ENCODE measurements around the gene TRIM28. TPM values are rescaled to one million over a fixed set of nuclear protein-coding genes. Genes with fewer than 3 reads are reported as not detected.

Gene TRIM28
- 231 and 262 TPM in 2 replicates for total RNA-seq

DNA sequence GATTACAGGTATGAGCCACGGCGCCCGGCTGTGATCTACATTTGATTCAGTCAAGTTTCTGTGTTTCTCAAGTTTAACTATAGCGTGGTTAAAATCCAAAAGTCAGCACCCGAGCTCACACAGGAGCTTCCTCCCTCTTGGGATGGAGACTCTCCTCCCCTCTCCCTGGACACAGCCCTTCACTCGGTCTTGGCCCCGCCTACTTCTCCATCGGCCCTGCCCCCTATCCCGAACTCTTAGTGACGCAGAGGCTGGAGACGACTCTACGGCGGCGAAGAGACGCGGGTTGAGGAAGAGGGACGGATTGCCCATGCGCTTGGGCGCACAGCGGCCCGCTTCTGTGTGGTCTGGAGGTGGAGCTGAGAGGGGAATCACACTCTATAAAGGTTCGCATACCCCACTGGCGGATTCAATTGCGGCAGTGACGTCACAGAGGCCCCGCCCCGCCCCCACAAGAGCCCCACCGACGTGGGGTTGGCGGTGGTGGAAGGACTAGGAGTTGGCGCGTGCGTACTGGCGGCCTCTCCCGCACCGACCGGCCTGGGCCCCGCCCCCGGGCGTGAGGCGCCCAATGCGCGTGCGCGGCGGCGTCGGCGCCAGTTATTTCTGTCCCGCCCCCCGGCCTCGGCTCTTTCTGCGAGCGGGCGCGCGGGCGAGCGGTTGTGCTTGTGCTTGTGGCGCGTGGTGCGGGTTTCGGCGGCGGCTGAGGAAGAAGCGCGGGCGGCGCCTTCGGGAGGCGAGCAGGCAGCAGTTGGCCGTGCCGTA is at the start of gene TRIM28:
TRIM28 (plus strand) TSS at position 239 of the 765 bp plus-strand sequence. CDS start 694 bp downstream, outside the sequence.

DNA sequence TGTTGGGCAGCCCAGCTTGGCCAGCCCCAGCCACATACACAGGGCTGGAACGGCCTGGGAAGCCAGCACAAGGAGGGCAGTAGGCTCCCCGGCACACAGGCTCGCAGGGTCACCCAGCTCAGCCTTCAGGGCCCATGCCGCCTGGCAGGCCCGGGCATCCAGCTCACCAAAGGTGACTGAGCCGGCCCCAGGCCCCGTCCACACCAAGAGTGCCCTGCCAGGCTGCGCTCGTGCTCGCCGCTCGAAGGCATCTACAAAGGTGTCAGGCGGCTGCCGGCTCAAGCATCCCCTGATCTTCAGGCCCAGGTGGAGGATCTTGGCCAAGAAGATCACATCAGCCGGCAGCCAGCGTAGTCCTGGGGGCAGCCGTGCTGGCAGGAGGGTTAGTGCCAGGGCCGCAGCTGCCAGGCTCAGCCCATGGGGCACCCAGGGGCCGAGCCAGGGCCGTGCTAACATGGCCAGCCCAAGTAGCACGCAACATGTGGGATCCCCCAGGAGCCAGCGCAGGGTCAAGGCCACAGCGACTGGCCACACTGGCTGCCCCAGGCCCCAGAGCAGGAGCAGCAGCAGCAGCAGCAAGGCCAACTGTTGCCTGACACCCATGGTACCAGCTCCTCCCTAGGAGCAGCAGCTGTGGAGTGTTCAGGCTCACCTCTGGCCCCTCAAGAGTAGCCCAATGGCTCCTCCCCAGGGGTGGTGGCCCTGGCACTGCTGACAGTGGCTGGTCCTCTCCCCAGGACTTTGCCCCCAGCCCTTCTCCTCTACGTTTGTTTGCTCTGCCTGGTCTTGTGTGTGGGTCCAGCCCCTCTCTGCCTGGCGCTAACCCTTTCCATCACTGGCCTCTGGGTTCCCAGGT is 32.3 kb upstream of the TRIM28 start, which contains the start of gene SLC27A5:
SLC27A5 (minus strand) TSS at position 640 of the 856 bp plus-strand sequence; CDS start at position 603, 37 bp downstream.

DNA sequence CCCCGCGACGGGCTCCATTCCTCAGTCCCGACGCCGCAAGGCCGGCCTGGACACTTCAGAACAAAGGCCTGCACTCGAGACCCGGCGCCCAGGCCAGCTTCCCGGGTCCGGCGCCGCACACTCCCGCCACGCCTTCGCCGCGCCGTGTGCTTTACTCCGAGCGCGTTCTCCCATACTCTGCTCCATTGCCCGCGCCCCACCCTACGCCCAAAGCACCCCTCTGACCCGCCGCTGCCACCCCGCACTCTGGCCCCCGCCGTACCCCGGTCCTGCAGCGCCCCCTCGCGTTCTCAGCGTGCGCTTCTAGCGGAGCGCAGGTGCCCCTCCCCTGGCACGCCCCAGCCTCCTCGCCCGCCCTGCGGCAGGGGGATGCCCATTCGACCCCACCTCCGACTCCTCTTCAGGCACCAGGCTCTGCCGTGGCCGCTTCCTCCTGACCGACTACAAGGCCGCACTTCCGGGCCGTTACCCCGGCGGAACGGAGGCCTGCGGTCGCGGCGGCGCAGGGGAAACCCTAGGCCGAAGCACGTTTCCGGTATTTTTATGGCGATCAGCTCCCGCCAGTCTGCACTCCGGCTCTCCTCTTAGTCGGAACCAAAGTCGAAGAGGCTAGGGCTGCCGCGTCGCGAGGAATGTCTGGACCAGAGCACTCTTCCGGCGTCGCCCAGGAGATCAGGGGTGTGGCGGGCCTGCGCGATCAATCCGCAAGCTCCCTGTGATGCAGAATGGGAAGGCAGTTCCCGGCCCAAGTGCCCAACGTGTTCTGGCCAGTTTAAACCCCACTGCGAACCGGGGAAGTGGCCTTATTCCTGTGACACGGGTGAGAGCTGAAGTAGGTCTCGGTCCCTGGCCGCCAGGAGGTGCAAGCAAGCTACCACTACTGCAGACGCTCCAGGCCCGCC is 24.3 kb upstream of the TRIM28 start, which contains the start of gene ZBTB45:
ZBTB45 (minus strand) TSS at position 456 of the 902 bp plus-strand sequence. CDS start 2,137 bp downstream, outside the sequence.

DNA sequence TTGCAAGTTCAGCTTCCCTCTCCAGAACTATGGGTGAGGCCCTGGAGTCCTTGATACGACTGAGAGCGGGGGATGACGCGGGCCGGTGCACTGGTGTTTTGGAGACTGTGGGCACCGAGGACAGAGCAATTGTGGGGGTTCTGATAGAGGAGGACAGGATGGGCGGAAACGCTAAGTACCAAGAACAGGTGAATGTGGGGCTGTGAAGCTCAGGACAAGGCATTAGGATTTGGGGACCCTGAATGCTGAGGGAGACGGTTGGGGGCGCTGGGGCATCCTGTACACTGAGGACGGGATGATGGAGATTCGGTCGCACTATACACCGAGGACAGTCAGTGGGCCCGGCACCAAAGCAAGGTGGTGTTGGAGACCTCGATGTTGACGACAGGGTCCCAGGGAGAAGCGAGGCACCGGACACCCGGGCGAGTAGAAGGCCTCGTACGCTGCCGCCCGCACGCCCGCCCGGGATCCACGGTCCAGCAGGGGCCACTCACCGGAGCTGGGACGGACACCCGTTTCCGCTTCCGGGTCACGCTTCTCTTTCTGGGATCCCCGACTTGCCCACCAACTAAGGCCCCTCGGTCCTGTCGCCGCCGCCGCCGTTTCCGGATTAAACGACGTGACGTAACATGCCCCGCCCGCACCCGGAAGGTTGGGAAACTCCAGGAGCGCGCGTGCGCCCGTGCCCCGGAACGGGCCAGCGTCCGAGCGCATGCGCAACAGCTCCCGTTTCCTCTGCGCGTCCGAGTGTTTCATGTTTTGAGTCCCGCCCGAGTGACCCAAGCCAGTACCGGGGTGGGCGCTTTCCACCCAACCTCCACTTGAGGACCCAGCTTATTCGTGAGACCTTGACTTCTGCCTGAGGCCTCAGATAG is 10.9 kb downstream of the TRIM28 start, which contains the start of gene CHMP2A:
CHMP2A (minus strand) TSS at position 612 of the 875 bp plus-strand sequence. CDS start 893 bp downstream, outside the sequence.

DNA sequence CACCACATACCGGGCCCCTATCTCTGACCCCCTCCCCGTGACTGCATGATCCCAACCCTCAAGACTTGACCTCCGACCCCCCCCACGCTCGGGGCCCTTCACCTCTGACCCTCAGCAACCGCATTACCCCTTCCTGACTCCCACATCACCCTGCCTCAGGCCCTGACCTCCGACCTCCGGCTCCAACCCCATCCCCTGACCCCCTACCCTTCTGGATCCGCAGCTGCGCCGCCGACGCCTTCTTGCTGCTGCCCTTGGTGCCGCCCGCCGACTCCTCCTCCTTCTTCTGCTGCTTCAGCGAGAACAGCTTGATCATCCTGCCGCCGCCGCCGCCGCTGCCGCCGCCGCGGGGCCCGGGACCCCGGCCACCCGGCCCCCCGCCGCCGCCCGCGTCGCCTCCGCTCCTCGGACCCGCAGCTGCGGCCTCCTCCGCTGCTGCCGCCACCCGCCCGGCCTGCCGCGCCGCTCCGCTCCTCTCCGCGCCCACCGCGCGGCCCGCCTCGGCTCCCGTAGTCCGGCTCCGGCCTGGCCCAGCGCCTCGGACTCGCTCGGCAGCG is 14.3 kb downstream of the TRIM28 start, which contains the start of gene UBE2M:
UBE2M (minus strand) TSS at position 546 of the 557 bp plus-strand sequence; CDS start at position 316, 230 bp downstream.

DNA sequence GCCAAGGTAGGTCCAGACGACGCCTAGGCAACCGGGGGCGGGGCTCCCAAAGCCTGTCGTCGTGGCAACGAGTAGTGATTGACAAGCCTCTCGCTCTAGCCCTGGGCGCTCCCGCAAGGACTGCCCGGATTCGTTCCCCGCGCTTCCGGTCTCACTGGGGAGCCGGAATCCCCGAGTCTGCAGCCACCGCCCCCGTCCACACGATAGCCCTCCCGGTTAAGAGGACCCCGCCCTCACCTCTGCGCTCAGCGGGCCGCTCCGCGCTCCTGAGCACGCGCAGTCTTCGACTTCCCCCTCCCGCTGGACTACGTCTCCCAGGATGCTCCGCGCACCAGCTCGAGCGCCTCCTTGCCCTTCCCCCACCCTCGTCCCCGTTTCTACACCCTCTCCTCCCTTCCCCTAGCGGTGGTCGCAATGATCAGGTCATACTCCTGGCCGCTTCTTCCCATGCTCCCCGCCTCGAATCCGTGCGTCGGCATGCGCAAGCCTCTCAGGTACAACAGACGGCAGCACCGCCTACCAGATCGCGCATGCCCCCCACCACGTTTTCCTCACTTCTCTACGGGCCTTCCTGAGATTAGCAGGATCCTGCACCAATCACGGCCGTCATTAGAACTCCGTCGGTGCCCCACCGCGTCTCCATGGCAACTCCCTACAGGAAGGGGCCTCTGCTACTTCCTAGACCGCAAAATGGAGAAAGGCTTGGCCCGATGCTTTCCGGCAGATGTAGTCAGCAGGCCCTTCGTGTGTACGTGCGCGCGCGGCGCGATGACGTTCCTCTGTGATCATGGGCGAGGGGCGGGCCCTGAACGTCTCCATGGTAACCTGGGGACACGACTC is 29.2 kb downstream of the TRIM28 start, which contains the start of gene MZF1:
MZF1 (minus strand) TSS at position 518 of the 840 bp plus-strand sequence. CDS start 1,946 bp downstream, outside the sequence.

Other genes with a start within 250 kb of the TRIM28 start
- 34.7 and 40.5 TPM in 2 replicates for gene ERVK3-1, start 238.7 kb upstream of the TRIM28 start, total RNA-seq
- gene ZSCAN22, start 217.1 kb upstream of the TRIM28 start, total RNA-seq = 1.9 and 2.0 TPM in 2 replicates
- 16.1 and 31.5 TPM in 2 replicates for gene A1BG, start 190.6 kb upstream of the TRIM28 start, total RNA-seq
- 0.17 and 0.47 TPM in 2 replicates for gene ZNF497, start 181.3 kb upstream of the TRIM28 start, total RNA-seq
- 3.3 and 7.1 TPM in 2 replicates for gene ZNF837, start 163.0 kb upstream of the TRIM28 start, total RNA-seq
- gene RPS5, start 156.8 kb upstream of the TRIM28 start, total RNA-seq = 2,866 and 3,935 TPM in 2 replicates
- 0.09 TPM in 1 of 2 replicates, not detected in the other for gene RNF225, start 148.4 kb upstream of the TRIM28 start, total RNA-seq
- gene ZNF584, start 135.4 kb upstream of the TRIM28 start, total RNA-seq = 9.0 and 18.3 TPM in 2 replicates
- 3.8 and 4.4 TPM in 2 replicates for gene ZNF132, start 103.9 kb upstream of the TRIM28 start, total RNA-seq
- gene ZNF324B, start 92.4 kb upstream of the TRIM28 start, total RNA-seq = 6.2 and 7.1 TPM in 2 replicates
- gene ZNF324, start 77.0 kb upstream of the TRIM28 start, total RNA-seq = 9.4 and 10.4 TPM in 2 replicates
- gene ZNF446, start 67.7 kb upstream of the TRIM28 start, total RNA-seq = 14.0 and 15.7 TPM in 2 replicates
- 2.8 and 3.0 TPM in 2 replicates for gene SLC27A5, start 32.1 kb upstream of the TRIM28 start, total RNA-seq
- gene ZBTB45, start 24.3 kb upstream of the TRIM28 start, total RNA-seq = 15.2 and 15.5 TPM in 2 replicates
- 106 and 140 TPM in 2 replicates for gene CHMP2A, start 11.0 kb downstream of the TRIM28 start, total RNA-seq
- 22.0 and 27.4 TPM in 2 replicates for gene UBE2M, start 14.5 kb downstream of the TRIM28 start, total RNA-seq
- gene MZF1, start 29.3 kb downstream of the TRIM28 start, total RNA-seq = 11.6 and 18.3 TPM in 2 replicates